AG09309 (cell line): Measurements from ENCODE around the gene TPRKB.
"Not testable (repeated sequence)": the region's sequence is repeated elsewhere in the genome, so short reads cannot be mapped to it uniquely, and the experiment has no call there.

Experiments
- DNase-seq: peaks from one replicate; pipeline ENCODE4 v3.0.0-alpha.2; 2010; ENCODE audit warnings: low read depth
- H3K4me3 ChIP-seq: 2 replicates; pipeline ENCODE4 v1.5.1; 2011; ENCODE audit warnings: mild to moderate bottlenecking, low read depth, low read length, moderate library complexity; ENCODE audit not compliant: control insufficient read depth
- TF ChIP-seq, protein P1 (sequence below): IDR thresholded peaks from 2 replicates; pipeline ENCODE4 v1.5.1; 2011; ENCODE audit warnings: mild to moderate bottlenecking, low read depth, low read length, inconsistent platforms; ENCODE audit not compliant: insufficient read depth, control insufficient read depth; ENCODE audit errors: missing control alignments

TPRKB gene

GRCh38 chr2:73700661-73701447 is 36.3 kb downstream of the TPRKB start:
- H3K4me3 ChIP-seq, result no peak overlapping the region
- no peak for DNase-seq
- TF ChIP-seq, protein P1, sequence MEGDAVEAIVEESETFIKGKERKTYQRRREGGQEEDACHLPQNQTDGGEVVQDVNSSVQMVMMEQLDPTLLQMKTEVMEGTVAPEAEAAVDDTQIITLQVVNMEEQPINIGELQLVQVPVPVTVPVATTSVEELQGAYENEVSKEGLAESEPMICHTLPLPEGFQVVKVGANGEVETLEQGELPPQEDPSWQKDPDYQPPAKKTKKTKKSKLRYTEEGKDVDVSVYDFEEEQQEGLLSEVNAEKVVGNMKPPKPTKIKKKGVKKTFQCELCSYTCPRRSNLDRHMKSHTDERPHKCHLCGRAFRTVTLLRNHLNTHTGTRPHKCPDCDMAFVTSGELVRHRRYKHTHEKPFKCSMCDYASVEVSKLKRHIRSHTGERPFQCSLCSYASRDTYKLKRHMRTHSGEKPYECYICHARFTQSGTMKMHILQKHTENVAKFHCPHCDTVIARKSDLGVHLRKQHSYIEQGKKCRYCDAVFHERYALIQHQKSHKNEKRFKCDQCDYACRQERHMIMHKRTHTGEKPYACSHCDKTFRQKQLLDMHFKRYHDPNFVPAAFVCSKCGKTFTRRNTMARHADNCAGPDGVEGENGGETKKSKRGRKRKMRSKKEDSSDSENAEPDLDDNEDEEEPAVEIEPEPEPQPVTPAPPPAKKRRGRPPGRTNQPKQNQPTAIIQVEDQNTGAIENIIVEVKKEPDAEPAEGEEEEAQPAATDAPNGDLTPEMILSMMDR, result no peak

DNA sequence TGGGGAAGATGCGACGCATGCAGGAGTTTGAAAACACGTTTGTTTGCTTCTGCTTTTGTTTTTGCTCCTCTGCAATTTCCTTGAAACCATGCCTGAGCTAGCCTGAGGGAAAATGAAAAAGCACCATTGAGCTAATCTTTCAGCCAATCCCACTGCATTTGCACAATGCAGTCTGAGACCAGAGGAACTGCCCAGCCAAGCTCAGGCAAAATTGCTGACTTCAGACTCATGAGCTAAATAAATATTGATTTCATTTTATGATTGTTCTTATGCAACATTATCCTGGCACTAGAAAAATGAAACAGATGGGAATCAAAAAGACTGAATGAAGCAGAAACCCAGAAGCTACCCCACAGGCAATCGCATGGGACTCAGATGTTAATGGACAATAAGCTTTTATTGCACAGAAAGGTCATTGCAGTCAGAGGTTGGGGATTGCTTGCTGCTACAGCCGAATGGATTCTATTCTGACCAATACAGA is 37.0 kb downstream of the TPRKB start:
- H3K4me3 ChIP-seq, result no peak overlapping the region
- no peak for DNase-seq
- TF ChIP-seq, protein P1, result no peak

- TF ChIP-seq, protein P1, result no peak
- H3K4me3 ChIP-seq, result no peak overlapping the region
- DNase-seq, result no peak
Measured at GRCh38 chr2:73699437-73699836, 37.7 kb downstream of the TPRKB start.

DNA sequence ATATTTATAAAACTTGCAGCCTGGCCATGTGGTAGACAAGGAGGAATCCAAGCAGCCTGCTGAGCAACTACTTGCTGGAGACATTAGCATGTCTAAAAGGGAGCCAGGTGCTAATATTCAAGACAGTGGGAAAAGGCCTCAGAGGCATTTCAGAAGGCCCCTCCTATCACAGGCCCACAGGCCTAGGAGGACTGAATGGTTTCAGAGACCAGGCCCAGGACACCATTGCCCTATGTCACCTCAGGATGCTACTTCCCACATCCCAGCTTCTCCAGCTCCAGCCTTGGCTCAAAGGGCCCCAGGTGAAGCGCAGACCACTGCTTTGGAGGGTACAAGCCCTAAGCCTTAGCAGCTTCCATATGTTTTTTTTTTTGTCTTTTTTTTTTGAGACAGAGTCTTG is 39.0 kb downstream of the TPRKB start:
- no peak for DNase-seq
- no peak overlapping the region for H3K4me3 ChIP-seq
- TF ChIP-seq, protein P1, result no peak

DNA sequence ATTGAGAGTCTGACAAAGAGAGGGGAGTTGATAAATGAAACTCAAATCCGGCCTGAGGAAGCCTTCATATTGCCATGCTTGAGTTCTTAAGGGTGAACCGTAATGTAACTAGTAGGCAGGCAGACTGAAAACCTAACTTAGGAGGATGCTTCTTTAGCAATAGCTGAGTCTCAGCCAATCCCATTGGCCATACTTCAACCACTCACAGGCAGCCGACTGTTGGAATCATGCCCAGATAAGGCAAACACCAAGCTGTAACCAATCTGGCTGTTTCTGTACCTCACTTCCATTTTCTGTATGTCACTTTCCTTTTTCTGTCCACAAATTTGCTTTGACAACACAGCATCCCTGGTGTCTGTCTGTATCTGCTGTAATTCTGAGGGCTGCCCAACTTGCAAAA is 39.5 kb downstream of the TPRKB start:
- no peak for DNase-seq
- TF ChIP-seq, protein P1, result no peak
- H3K4me3 ChIP-seq, result no peak overlapping the region

DNA sequence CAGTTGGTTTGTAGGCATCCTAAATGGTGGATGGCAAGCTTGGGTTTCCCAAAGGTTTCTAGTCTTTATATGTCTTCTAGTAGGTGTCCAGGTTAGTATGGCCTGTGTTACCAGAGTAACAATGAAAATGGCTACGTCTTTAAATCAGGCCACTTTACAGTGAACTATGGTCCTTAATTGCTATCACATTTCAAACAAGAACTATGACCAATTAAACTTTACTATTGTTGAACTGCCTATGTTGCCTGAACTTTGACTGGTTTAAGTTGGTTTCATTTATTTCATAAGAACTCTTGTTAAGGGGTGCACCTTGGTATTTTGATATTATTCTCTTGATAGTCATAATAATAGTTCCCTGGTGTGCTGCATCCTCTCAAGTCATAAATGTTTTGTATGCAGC is 40.2 kb downstream of the TPRKB start:
- not testable (repeated sequence) for DNase-seq, H3K4me3 ChIP-seq

DNA sequence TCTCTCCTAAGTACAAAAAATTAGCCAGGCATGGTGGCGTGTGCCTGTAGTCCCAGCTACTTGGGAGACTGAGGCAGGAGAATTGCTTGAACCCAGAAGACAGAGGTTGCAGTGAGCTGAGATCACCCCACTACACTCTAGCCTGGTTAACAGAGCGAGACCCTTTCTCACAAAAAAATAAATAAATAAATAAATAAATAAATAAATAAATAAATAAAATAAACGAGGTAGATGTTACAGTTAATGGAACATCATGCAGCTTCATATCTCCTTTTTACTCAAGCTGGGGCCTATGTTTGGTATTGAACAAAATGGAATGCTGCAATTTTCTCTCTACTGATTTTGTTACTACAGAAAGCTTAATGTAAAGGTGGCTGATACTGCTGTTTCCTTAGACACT is 40.6 kb downstream of the TPRKB start:
- H3K4me3 ChIP-seq, DNase-seq: not testable (repeated sequence)
